ENCODE data around the gene PODN. TPM values are rescaled to one million over a fixed set of nuclear protein-coding genes. Genes with fewer than 3 reads are reported as not detected.

PODN gene
- total RNA-seq, 1 experiment from 2014 or later = 0.17 TPM

DNA sequence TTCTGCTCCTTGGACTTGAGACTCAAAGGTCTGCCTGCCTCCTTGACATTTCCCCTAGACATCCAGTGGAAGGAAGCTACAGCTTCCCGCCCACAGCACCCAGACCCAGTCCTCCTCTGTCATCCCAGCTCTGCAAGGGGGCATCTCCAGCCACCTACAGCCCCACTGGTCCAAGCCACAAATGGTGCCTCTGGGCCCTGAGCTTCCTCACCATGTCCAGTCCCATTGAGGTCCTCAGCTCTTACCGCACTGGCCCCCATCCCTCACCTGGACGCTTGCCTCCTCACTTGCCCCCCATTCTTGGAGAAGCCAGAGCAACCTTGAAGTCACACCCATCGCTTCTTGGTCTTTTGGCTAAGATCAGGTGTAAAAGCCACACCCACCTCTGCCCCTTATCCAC, 13.2 kb downstream of the PODN start:
- no CpG with 5 or more reads among the region's 4 CpGs for WGBS (ENCODE audit: extremely low coverage, insufficient read length, low lambda C conversion rate)
- Histone ChIP-seq H2BK12ac (ENCODE audit: insufficient read length, low read depth, low read length) (no peak overlapping the region), H3K79me1 (ENCODE audit: insufficient read depth, low read depth, low read length, poor library complexity, severe bottlenecking) (no peaks in the 10 kb centered on the region), H3K4me2 (ENCODE audit: insufficient read depth, insufficient read length, low read length) (no peak overlapping the region), H4K91ac (ENCODE audit: insufficient read length, low read depth, low read length) (no peak overlapping the region), H3T11ph (ENCODE audit: low read length) (no peak overlapping the region), H4K20me1 (ENCODE audit: control insufficient read depth, insufficient read depth, insufficient read length) (no peaks in the 10 kb centered on the region), H3K4ac (ENCODE audit: low read depth, low read length) (no peak overlapping the region), H3K14ac (ENCODE audit: insufficient read depth, low read length) (no peak overlapping the region), H3K9ac (ENCODE audit: extremely low read depth, insufficient read length, low read length) (no peak overlapping the region), H3K56ac (ENCODE audit: insufficient read length, low read depth, low read length) (no peak overlapping the region), H3K79me2 (ENCODE audit: insufficient read depth, low read length) (no peaks in the 10 kb centered on the region), H4K5ac (ENCODE audit: insufficient read length, low read depth, low read length) (no peak overlapping the region), H3K23ac (ENCODE audit: insufficient read length, low read depth, low read length) (no peak overlapping the region), H2AFZ (ENCODE audit: low read length) (no peak overlapping the region), H2AK5ac (ENCODE audit: insufficient read length, low read length) (no peak overlapping the region), H3K27ac (ENCODE audit: insufficient read length, low read depth, low read length) (no peak overlapping the region), H2BK5ac (ENCODE audit: insufficient read length, low read length) (no peak overlapping the region), H3K18ac (ENCODE audit: insufficient read length, low read depth, low read length) (no peak overlapping the region), H3K23me2 (ENCODE audit: insufficient read length, low read depth, low read length, poor library complexity, severe bottlenecking) (peaks cover 3% of the 10 kb centered on the region), H2BK120ac (ENCODE audit: low read depth, low read length, poor library complexity, severe bottlenecking) (no peak overlapping the region), H3K4me1 (ENCODE audit: insufficient read depth, low read length) (no peaks in the 10 kb centered on the region), H3K9me3 (ENCODE audit: control insufficient read depth, low read depth, low read length) (no peaks in the 10 kb centered on the region), H3K27me3 (ENCODE audit: insufficient read depth, low read length) (no peaks in the 10 kb centered on the region), H2BK20ac (ENCODE audit: low read depth, low read length, poor library complexity, severe bottlenecking) (no peak overlapping the region), H2BK15ac (ENCODE audit: low read depth, low read length) (no peak overlapping the region), H4K8ac (replicated peaks; ENCODE audit: insufficient read length, low read depth, low read length) (no peak overlapping the region)
- H3K36me3 Mint-ChIP-seq (ENCODE audit: insufficient read depth in 1 of 3, low read depth in 3 of 3) = no peaks in the 10 kb centered on the region
- H3K9me3 Mint-ChIP-seq = no peaks in the 10 kb centered on the region
- H3K27me3 Mint-ChIP-seq (ENCODE audit: low read depth) = no peaks in the 10 kb centered on the region; the same call in none of the 2 replicates
- H3K4me1 Mint-ChIP-seq = peaks cover 0 to 9% of the 10 kb centered on the region in 2 experiments; a peak in 1 of 4 replicates
- no peak overlapping the region; a peak in 1 of 5 replicates for H3K4me3 Mint-ChIP-seq
- no peak overlapping the region for H3K27ac Mint-ChIP-seq
- TF ChIP-seq, protein P1, sequence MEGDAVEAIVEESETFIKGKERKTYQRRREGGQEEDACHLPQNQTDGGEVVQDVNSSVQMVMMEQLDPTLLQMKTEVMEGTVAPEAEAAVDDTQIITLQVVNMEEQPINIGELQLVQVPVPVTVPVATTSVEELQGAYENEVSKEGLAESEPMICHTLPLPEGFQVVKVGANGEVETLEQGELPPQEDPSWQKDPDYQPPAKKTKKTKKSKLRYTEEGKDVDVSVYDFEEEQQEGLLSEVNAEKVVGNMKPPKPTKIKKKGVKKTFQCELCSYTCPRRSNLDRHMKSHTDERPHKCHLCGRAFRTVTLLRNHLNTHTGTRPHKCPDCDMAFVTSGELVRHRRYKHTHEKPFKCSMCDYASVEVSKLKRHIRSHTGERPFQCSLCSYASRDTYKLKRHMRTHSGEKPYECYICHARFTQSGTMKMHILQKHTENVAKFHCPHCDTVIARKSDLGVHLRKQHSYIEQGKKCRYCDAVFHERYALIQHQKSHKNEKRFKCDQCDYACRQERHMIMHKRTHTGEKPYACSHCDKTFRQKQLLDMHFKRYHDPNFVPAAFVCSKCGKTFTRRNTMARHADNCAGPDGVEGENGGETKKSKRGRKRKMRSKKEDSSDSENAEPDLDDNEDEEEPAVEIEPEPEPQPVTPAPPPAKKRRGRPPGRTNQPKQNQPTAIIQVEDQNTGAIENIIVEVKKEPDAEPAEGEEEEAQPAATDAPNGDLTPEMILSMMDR (conservative IDR thresholded peaks at IDR 0.05) = no peak
- DNase-seq = no peak

All from H9 (cell line).